NCI-H146 treated with DMSO at 0.1 percent for 48 hours (cell line): Measurements from ENCODE around the gene AMOT.

ENCODE experiments used
- DNase-seq: peaks from one replicate; lab custom pipeline; 2025; ENCODE audit not compliant: unreplicated experiment; lab: John Stamatoyannopoulos, UW

The AMOT gene

DNA sequence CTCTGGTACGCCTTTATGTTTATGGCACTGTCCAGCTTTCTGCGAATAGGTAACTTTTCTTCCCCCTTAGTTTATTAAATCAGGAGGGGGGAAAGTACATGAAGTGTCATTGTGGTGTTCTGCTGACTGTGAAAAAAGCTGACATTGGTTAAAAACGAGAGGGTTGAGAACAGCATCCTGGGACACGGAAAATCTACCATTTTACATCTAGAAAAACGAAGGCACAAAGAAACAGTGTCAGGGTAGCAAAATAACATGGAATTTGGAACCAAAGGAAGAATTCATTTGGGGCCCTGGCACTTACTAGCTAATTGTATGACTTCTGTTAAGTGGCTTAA, 1.2 kb upstream of the AMOT start:
- DNase-seq = no peak

DNA sequence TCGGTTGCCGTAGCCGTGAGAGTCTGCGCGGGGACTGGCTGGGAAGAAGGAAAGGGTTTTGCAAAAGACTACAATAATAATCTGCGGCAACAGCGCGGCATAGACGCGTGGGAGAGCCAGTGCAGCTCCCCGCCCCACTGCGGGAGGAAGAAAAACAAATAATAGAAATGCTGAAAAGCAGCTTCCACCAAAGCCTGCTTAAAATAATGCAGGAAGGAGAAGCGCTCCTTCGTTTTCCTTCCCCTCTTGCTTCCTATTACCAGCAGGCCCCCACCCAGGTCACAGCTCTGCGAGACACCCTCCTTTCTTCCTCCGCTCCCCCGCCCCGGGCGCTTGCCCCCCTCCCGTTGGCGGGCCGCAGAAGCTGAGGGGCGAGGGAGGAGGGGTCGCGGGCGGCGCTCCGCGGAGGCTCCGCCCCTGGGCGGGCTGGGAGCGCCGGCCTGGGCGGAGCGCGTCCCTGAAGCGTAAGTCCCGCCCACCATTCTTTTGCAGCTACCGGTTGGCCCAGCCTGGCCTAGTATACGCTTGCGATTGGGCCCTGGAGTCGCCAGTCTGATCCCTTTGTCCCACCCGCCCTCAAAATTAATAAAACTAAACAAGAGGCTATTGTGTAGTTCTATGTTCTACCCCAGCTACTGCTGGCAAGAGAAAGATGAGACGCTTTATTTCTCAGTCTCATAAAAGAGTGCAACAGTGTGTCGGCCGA, 636 bp upstream of the AMOT start:
- peak; percentile 78 for DNase-seq

DNA sequence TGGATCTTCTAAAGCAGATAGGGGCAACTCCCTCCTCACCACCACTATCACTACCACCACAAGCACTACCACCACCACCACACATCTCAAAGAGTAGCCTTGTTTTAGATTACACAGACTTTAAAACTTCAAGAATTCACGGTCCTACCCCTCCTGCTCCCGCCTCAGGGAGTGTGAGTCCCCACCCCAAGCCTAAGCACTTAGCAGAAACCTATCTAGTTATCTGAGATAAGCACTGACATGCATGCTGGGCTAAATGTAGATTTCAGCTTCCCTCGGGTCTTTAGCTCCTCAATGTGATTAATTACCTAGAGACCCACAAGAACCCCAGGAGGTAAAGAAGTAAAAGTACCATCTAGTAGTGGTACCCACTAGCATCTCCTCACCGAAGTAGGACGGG, 775 bp downstream of the AMOT start:
- no peak for DNase-seq

DNA sequence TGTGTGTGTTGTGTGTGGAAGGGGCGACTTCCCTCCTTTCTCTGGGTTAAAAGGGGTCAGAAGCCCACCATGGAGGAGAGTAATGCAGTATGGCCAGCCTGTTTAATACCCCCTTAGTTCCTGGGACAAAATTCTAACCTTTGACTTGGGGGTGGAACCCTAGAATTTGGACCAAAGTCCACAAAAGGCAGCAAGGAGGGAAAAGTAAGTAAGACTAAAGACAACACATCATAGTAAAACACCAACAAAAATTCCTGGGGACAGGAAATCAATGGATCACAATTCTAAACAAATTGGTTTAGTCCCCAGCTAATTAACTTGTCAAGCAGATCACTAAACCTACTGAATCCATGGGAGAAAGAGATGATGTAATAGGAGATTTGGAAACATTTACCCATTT, 3.1 kb downstream of the AMOT start:
- no peak for DNase-seq

DNA sequence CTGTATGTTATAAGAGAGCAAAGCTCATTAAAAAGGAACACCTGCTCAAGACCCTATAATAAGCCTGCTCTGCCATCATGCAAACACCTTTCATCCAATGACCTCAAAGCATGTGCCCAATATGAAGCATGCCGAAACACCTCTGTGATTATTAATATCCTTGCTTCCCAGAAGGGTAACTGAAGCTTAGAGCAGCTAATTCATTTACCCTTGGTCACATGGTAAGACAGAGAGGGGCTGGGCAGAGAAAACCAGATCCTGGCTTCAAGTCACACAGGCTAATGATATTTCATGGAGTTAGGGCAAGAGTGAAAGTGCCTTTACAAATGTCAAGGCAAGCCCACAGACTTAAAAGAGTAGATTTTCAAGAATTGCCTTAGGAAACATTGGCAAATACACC, 5.6 kb downstream of the AMOT start:
- no peak for DNase-seq

DNA sequence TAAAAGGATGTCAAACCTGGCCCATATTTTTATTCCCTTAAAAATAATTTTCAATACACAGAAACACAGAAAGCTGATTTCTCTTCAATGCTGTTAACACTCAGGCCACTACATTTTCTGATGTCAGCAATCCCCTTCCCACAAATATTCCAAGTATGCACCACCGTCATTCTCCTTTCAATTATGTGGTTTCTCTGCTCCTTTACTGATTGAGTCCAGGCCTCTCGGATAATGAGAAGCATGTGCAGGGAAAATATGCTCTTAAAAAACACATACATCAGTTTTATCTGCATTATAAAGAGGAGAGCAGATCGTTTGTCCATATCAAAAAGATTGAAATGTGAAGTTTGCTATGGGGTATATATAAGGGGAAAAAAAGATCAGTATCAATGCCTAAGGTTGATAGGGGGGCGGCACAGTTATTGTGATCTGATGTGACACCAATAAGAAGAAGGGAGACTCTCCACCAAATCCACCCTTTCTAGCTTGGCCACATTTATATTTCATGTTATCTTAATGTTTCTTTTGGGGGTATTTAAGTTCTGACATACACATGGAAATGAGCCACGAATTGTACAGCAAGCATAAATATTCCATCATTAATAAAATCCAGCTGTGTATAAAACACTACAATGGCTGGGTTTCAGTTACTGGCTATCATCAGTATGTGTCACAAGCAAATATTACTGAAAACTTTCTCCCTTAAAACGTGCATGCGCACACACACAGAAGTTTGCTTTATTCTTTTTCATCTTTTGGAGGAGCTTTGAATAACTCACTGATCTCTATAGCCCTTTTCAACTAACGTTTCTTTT, 6.4 kb downstream of the AMOT start:
- DNase-seq = no peak

DNA sequence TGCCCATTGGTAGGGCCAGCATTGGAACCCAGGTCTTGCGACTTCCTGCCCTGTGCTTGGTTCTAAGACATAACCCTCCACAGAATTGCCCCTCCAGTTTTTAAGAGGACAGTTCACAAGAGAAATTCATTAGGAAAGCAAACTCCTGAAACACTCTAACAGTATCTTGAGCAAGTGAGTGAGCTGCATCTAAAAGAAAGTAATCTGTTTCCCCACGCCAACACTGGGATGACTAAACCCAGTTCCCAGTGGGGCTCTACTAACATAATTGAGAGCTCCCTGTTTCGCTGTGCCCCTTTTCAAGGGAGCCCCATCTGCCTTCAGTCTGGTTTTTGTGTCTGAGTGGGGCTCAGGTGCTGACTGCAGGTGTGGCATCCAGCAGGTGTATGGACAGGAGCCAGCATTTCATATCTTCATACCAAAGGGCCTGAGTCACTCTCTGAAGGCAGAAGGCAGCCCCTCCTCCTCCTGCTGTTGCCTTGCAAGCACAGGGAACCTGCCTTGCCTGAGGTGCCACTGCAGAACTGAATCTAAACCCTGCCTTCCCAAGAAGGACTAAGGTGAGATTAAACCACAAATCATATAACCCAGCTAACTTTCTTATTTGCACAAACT, 8.0 kb downstream of the AMOT start:
- peak; percentile 25 for DNase-seq

DNA sequence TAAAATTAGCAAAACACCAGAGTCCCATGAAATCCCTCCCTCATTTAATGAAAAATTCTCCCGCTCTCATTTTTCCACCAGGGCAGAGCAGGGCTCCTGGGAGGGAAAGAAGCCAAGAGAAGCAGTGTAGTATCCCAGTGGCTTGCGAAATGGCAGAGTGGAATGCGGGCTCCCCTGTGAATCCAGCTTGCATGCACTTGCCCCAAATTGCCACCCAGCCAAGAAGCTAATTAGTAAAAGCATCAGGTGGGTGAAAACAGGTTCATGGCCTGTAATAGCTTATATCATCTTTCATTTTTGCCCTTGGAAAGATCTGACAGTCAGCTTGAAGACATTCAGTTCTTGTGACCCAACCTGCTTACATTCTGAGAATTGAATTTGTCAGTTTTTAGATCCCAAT, 10.1 kb downstream of the AMOT start:
- no peak for DNase-seq

DNA sequence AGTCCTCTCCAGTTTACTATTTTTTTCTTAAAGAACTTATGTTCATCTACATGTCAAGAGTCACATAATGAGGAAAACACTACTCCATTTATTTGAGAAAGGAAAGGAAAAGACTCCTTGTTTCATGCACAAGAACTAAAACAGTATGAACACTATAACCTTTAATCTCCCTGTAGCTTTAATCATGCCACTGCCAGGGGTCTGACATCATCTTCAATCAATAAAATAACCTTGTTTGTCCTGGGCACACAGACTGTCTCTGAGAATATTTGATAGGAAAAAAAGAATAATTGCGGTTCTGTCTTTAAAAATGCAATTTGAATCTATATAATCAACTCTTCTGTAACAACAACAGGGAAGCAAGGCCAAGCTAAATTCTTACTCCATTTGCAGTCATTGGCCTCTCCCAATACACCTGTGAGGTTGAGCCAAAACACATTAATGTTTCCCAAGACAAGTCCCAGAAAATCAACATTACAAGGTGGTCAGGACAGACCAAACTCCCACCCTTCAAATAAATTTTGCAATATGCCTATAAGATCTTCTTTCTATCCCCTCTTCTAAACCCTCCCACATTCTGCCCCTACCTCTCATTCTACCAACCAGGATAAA, 13.2 kb downstream of the AMOT start:
- no peak for DNase-seq

DNA sequence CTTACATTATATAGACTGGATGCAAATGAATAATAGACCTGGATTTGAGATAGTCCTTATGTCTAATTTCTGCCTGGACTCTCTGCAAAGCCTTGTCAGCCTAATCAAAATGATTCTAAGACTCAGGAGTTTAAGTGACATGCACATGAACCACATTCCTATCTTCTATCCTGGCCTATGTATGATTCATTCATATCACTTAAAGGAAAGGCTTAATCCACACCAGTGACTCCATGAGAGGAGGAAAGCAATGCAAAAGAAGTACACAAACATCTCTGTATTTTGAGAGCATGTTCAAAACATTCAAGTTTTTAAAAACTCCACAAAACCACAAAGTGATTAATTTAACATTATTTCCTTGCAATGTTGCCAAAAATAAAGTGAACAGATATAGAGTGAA, 14.6 kb downstream of the AMOT start:
- no peak for DNase-seq

DNA sequence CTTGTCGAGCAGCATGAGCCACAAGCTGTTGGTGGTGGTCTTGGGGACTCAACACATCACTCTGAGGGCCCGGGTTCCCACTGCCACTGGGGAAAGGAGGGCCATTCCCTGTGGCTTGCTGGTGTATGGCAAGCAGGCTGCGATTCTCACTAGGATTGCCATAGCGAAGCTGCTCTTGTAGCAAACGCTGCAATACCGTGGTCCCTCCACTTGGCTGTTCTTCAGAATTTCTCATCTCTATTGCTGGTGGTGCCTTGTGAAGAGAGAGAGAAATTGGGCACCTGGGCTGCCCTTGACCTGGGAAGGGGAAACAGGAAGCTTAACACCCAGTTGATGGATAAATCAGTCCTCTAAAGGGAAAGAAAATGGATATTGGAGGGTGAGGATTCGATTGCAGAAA, 17.7 kb downstream of the AMOT start:
- no peak for DNase-seq

DNA sequence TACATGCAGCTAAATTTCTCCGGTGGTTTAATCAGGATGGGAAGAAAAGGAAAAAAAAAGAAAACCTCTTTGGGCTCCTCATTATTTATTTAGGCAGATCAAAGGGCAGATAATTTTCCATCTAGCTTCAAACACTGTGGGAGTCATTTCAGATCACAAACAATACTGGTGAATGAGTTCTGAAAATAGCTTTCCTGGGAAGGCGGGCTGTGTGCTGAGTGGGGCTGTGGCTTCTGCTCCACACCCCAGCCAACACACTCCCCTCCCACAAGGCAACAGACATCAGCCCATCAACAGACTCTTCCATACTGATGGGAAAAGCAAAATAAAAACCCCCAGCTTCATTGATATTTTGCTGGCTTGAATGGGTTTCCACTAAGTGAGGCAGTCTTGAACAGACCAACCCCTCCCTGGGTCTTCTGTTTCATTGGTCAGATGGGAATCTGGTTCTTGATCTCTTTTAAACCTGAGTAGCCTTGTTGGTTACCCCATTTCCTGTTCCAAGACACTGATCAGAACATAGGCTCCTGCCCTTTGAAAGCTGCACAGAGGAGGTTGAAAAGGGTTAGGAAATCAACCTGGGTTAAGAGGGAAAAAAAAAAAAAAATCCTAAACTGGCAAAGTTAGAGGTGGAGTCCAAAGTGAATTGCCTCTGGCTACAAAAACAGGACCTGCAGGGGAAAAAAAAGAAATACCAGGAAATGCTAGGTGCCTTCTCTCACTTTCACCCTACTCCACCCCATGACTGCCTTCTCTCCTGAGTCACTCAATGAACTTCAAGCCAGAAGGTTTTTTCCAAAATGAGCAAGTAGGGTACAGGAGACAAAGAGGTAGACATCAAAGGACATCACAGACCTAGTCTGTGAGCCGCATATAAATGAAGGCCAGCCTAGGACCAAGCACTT, 20.0 kb downstream of the AMOT start:
- peak; percentile 55 for DNase-seq

DNA sequence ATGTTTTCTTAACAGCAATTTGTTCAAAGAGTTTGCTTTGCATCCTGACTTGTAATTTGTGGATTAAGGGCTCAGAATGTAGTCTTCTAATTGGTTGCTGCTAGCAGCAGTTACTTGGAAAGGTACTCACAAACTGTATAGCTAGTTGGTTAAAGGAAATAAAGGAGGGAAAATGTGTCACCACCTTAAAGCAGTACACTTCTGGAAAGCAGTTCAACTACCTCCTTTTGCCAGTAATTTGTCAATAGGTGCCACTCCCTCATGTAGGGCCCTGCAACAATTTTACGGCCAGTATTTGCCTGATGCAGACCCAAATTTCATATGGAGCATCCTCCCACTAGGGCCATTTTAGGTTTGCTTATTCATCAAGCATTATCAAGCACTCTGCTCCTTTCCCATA, 20.8 kb downstream of the AMOT start:
- no peak for DNase-seq

DNA sequence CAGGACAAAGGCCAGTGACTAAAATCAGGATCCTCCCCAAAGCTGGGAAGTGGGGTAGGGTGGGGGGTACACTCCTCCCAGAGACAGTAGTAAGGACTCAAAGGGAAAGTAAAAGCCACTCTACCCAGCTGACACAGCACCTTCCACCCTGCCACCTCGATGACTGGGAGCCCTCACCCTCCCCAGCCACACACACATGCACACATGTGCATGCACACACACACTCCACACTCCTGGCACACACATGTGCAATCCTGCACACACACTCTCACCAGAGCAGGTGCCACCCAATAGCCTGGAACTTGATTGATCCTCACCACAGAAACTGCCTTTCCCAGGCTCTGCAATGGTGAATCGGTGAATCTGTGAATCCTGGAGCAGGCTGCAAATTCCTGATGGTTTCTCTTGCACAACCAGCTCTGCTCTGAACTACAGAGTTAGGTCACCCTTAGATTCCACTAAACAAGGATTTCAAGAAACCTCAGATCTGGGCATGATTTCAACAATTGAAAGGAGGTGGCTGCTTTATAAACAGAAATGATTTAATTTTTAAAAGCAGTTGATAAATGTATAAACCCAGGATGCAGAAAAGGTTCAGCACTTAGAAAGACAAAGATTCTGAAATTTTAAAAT, 21.5 kb downstream of the AMOT start:
- DNase-seq = no peak

DNA sequence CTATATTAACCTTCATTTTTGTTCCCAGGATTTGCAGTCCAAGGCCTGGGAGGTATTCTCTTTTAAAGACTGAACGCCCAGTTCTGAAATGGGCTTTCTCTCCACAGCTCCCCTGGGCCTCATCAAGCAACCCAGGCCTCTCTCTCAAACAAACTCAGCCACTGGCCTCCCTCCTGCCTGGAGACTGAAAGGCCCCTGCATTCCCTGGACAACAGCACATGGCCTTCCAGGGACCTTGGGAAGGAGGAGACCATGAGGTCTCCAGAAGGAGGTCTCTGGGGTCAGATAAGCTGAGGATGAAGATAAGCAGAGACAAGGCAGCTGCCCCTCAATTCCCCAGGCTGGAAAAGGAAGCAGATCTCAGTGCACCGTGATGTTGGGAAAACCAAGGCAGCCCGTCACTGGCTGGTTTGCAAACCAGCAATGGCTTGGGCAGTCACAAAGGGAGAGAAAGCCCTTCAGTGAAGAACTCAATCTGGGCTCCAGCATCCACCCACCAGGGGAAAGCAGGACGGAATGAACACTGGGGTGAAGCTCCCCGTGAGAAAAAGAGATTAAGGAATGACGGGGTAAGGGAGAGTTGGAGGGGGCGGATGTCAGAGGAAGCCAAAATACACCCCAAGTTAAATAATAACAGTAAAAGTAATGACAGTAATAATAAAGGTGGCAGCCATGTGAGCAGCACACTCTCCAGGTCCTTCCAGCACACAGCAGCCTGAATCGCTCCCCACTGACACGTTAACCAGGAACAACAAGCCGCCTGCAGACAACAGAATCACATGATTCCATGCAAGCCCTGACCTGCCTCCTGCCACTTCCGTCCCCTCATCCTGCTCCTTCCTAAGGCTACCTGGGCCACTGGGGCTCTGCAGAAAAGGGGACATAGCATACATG, 22.3 kb downstream of the AMOT start:
- peak; percentile 15 for DNase-seq

DNA sequence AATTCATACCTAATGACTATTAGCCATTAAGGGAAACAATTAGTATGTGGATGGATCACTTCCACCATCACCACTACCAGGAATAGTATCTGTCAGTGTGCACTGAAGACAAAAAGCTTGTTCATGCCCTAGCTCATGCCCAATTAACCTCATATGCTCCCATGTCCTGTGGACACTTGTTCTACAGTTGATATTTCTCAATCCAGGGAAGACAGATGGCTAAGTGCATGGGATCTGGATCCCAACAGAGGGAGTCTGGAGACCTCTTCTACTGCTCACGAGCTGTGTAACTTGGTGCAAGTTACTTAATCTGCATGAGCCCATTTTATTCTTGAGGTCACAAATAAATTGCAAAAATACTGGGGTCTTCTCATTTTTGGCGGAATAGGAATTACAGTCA, 23.7 kb downstream of the AMOT start:
- DNase-seq = no peak

DNA sequence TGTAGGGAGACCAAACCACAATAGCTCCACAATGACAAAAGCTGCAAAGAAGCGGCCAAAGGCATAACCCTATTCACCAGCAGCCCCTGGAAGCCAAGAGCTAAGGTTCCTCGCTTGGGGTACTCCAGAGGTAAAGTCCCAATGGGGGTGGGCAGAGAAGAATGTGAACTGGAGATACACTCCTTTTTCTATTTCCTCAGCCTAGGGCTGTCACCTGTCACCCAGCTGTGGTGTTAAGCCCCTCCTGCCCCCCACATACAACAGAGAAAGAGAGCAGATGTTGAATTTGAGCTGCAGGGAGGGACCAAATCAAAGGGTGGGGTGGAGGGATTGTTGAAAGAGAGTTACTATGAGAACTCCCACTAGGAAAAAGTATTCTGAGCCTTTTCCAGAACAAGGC, 26.1 kb downstream of the AMOT start:
- no peak for DNase-seq

DNA sequence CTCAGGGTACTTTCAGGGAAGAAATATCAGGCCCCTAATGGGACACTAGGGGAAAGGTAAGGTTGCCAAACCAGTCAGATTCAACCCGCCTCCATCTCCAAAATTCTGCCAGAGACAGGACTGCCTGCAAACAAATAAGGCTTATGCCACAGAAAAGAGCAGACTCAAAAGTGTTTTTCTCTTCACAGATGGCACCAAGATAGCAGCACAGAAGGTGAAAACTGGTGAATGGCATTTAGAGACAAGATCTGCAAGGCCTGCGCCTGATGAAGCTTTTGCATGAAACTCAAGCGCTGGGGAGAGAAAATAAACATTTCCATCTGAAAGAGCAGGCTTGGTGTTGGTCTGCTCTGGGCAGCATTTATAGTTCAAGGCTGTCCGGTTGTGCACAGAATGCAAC, 27.9 kb downstream of the AMOT start:
- no peak for DNase-seq

DNA sequence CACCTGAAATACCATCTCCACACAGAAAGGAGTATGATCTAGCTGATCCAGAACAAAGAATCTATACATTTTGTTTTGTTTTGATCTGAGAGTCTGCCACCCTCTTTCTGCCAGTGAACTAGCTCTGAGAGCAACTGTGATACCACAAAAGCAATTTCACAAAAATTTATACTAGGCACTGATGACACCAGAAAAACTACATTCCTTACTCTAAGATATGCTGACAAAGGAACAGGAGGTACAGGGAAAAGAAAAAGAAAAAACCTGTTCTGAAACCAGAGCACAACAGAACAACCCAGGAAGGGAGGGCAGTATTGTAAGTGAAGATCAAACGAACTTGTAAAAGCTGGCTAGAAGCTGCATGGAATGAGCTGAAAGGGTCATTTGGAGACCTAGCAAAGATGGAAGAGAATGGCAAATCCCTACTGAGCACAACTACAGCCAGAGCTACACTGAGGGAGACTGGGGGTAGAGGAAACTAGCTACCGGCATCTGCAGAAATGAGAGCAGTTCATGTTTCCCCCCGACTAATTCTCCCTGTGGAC, 31.9 kb downstream of the AMOT start:
- DNase-seq = no peak
